NCI-H2029 (cell line): ENCODE results near the gene SERPINB6.
A peak's percentile ranks its signal among the peaks of the same experiment; 100 is the strongest.
"Not testable (repeated sequence)": the region's sequence is repeated elsewhere in the genome, so short reads cannot be mapped to it uniquely, and the experiment has no call there.

Experiments
- DNase-seq: peaks from one replicate; lab custom pipeline; 2025; lab: John Stamatoyannopoulos, UW

Gene SERPINB6

GRCh38 chr6:2958776-2959175, 12.6 kb downstream of the SERPINB6 start:
- DNase-seq, result no peak

GRCh38 chr6:2958331-2958711, 13.0 kb downstream of the SERPINB6 start:
- DNase-seq, result no peak

GRCh38 chr6:2957696-2958330, 13.6 kb downstream of the SERPINB6 start:
- no peak for DNase-seq

- DNase-seq, result no peak
Measured at GRCh38 chr6:2956930-2957685, 14.3 kb downstream of the SERPINB6 start.

GRCh38 chr6:2953098-2953497, 18.3 kb downstream of the SERPINB6 start:
- no peak for DNase-seq

GRCh38 chr6:2952557-2953095, 18.7 kb downstream of the SERPINB6 start:
- peak; percentile 62 for DNase-seq

GRCh38 chr6:2951728-2952127, 19.6 kb downstream of the SERPINB6 start:
- DNase-seq, result no peak

GRCh38 chr6:2950713-2951112, 20.7 kb downstream of the SERPINB6 start:
- no peak for DNase-seq

- no peak for DNase-seq
Measured at GRCh38 chr6:2949536-2950083, 21.8 kb downstream of the SERPINB6 start.

GRCh38 chr6:2949121-2949520, 22.2 kb downstream of the SERPINB6 start:
- no peak for DNase-seq

- no peak for DNase-seq
Measured at GRCh38 chr6:2948228-2949025, 22.9 kb downstream of the SERPINB6 start.

GRCh38 chr6:2947445-2947844, 23.9 kb downstream of the SERPINB6 start:
- DNase-seq, result no peak

GRCh38 chr6:2945153-2945452, 26.3 kb downstream of the SERPINB6 start:
- DNase-seq, result no peak

GRCh38 chr6:2944405-2945152, 26.8 kb downstream of the SERPINB6 start:
- no peak for DNase-seq

GRCh38 chr6:2943564-2943955, 27.8 kb downstream of the SERPINB6 start:
- DNase-seq, result no peak

- no peak for DNase-seq
Measured at GRCh38 chr6:2942914-2943563, 28.3 kb downstream of the SERPINB6 start.

GRCh38 chr6:2942116-2942515, 29.3 kb downstream of the SERPINB6 start:
- not testable (repeated sequence) for DNase-seq

- DNase-seq, result no peak
Measured at GRCh38 chr6:2940851-2941250, 30.5 kb downstream of the SERPINB6 start.

- no peak for DNase-seq
Measured at GRCh38 chr6:2940010-2940850, 31.1 kb downstream of the SERPINB6 start.

- no peak for DNase-seq
Measured at GRCh38 chr6:2939315-2940009, 31.9 kb downstream of the SERPINB6 start.
